Measurements from ENCODE around the gene SENP6.
"Not testable (repeated sequence)": the region's sequence is repeated elsewhere in the genome, so short reads cannot be mapped to it uniquely, and the experiment has no call there.

SENP6 gene

GRCh38 chr6:75608956-75609533 lies 7.4 kb downstream of the SENP6 start:
- no peak for DNase-seq

- DNase-seq, result no peak
Measured at GRCh38 chr6:75609639-75610590, 8.2 kb downstream of the SENP6 start.

- DNase-seq, result no peak
Measured at GRCh38 chr6:75611011-75611701, 9.5 kb downstream of the SENP6 start.

GRCh38 chr6:75611702-75612375 lies 10.2 kb downstream of the SENP6 start:
- DNase-seq, result no peak

- no peak for DNase-seq
Measured at GRCh38 chr6:75612434-75612833, 10.8 kb downstream of the SENP6 start.

- no peak for DNase-seq
Measured at GRCh38 chr6:75613056-75613501, 11.4 kb downstream of the SENP6 start.

- DNase-seq, result no peak
Measured at GRCh38 chr6:75618437-75618836, 16.8 kb downstream of the SENP6 start.

- no peak for DNase-seq
Measured at GRCh38 chr6:75619230-75619899, 17.7 kb downstream of the SENP6 start.

GRCh38 chr6:75620381-75621304 lies 19.0 kb downstream of the SENP6 start:
- DNase-seq, result no peak

- no peak for DNase-seq
Measured at GRCh38 chr6:75621846-75622245, 20.2 kb downstream of the SENP6 start.

- DNase-seq, result no peak
Measured at GRCh38 chr6:75623491-75623890, 21.8 kb downstream of the SENP6 start.

- DNase-seq, result no peak
Measured at GRCh38 chr6:75624335-75624734, 22.7 kb downstream of the SENP6 start.

- no peak for DNase-seq
Measured at GRCh38 chr6:75624988-75625387, 23.3 kb downstream of the SENP6 start.

GRCh38 chr6:75626561-75626960 lies 24.9 kb downstream of the SENP6 start:
- DNase-seq, result no peak

GRCh38 chr6:75627708-75628107 lies 26.0 kb downstream of the SENP6 start:
- not testable (repeated sequence) for DNase-seq

GRCh38 chr6:75631859-75632635 lies 30.4 kb downstream of the SENP6 start:
- DNase-seq, result no peak

- DNase-seq, result no peak
Measured at GRCh38 chr6:75633045-75633444, 31.4 kb downstream of the SENP6 start.

GRCh38 chr6:75642311-75642710 lies 40.6 kb downstream of the SENP6 start:
- no peak for DNase-seq

- no peak for DNase-seq
Measured at GRCh38 chr6:75643173-75643572, 41.5 kb downstream of the SENP6 start.

- DNase-seq, result no peak
Measured at GRCh38 chr6:75656479-75656878, 54.8 kb downstream of the SENP6 start.

- DNase-seq, result no peak
Measured at GRCh38 chr6:75657327-75657726, 55.6 kb downstream of the SENP6 start.

Data from HCEC 1CT (cell line).